ENCODE measurements around the gene VCL. TPM values are rescaled to one million over a fixed set of nuclear protein-coding genes. Genes with fewer than 3 reads are reported as not detected.

VCL gene
- total and polyA plus RNA-seq, 4 donors, result 4.3 to 37.8 (median 17.3) TPM

DNA sequence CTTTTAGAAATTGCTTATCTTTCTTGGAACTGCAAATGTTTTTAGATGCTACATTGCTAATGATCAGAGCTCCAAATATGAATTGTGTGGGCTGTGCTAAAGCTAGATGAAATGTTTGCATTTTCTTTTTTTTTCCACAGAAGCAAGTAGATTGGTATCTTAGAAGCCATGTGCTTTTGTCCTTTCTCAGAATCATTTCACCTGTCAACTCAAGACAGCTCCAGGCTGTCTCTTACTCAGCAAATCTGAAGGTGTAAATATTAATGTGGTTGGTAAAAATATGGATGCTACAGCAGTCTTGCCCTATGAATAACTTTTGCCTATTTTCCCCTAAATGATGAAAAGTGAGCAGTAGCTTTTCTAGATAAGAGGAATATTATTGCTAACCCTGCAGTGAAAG lies 111.5 kb downstream of the VCL start:
- Histone ChIP-seq H3K27ac (ENCODE audit: low read depth in 1 of 2, low read length in 2 of 2) (no peak overlapping the region), H3K4me1 (ENCODE audit: control insufficient read depth in 4 of 4, insufficient read depth in 4 of 4, low read length in 3 of 4) (no peaks in the 10 kb centered on the region), H3K9ac (ENCODE audit: low read depth in 1 of 2, low read length in 2 of 2) (no peak overlapping the region), H3K9me3 (ENCODE audit: control insufficient read depth in 4 of 4, low read length in 3 of 4) (no peaks in the 10 kb centered on the region), H3K36me3 (ENCODE audit: control insufficient read depth in 4 of 4, insufficient read depth in 3 of 4, low read depth in 1 of 4, low read length in 3 of 4) (peaks cover 5 to 71% (median 47%) of the 10 kb centered on the region in 4 donors), H3K27me3 (ENCODE audit: control insufficient read depth in 4 of 4, insufficient read depth in 4 of 4, low read length in 3 of 4) (no peaks in the 10 kb centered on the region), H3K4me3 (ENCODE audit: low read depth in 1 of 3, low read length in 3 of 3) (no peak overlapping the region)
- no peak for DNase-seq (ENCODE audit: low spot score)
- TF ChIP-seq GABPA (IDR thresholded peaks at IDR 0.05 in 1 of 2, conservative IDR thresholded peaks at IDR 0.05 in 1 of 2), result no peak

DNA sequence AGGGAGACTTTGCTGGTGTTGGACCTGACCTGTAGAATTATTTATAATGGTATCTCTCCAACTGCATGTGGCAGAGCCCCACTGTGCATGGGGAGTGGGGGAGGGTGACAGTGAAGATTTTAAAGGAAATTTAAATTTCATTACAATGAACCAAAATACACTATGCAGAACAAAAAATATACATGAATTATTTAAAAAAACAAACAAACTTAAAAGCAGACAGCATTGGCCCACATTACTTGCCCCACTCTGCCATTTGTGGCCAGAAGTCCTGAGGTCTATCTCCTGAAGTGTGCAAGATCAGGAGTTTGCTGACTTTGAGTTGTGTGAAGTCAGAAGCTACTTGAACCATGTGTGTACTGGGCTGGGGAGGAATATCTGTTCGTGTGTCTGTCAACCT lies 112.2 kb downstream of the VCL start:
- H3K9ac ChIP-seq (ENCODE audit: low read depth in 1 of 2, low read length in 2 of 2), result no peak overlapping the region
- no peak overlapping the region for H3K27ac ChIP-seq (ENCODE audit: low read depth in 1 of 2, low read length in 2 of 2)
- no peaks in the 10 kb centered on the region for H3K9me3 ChIP-seq (ENCODE audit: control insufficient read depth in 4 of 4, low read length in 3 of 4)
- peaks cover 5 to 71% (median 47%) of the 10 kb centered on the region in 4 donors for H3K36me3 ChIP-seq (ENCODE audit: control insufficient read depth in 4 of 4, insufficient read depth in 3 of 4, low read depth in 1 of 4, low read length in 3 of 4)
- no peaks in the 10 kb centered on the region for H3K27me3 ChIP-seq (ENCODE audit: control insufficient read depth in 4 of 4, insufficient read depth in 4 of 4, low read length in 3 of 4)
- H3K4me1 ChIP-seq (ENCODE audit: control insufficient read depth in 4 of 4, insufficient read depth in 4 of 4, low read length in 3 of 4), result no peaks in the 10 kb centered on the region
- TF ChIP-seq, protein P1, sequence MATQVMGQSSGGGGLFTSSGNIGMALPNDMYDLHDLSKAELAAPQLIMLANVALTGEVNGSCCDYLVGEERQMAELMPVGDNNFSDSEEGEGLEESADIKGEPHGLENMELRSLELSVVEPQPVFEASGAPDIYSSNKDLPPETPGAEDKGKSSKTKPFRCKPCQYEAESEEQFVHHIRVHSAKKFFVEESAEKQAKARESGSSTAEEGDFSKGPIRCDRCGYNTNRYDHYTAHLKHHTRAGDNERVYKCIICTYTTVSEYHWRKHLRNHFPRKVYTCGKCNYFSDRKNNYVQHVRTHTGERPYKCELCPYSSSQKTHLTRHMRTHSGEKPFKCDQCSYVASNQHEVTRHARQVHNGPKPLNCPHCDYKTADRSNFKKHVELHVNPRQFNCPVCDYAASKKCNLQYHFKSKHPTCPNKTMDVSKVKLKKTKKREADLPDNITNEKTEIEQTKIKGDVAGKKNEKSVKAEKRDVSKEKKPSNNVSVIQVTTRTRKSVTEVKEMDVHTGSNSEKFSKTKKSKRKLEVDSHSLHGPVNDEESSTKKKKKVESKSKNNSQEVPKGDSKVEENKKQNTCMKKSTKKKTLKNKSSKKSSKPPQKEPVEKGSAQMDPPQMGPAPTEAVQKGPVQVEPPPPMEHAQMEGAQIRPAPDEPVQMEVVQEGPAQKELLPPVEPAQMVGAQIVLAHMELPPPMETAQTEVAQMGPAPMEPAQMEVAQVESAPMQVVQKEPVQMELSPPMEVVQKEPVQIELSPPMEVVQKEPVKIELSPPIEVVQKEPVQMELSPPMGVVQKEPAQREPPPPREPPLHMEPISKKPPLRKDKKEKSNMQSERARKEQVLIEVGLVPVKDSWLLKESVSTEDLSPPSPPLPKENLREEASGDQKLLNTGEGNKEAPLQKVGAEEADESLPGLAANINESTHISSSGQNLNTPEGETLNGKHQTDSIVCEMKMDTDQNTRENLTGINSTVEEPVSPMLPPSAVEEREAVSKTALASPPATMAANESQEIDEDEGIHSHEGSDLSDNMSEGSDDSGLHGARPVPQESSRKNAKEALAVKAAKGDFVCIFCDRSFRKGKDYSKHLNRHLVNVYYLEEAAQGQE (IDR thresholded peaks at IDR 0.05), result no peak
- no peak for TF ChIP-seq FOXA1 (IDR thresholded peaks at IDR 0.05)
- no peak for TF ChIP-seq YY1 (IDR thresholded peaks at IDR 0.05)
- TF ChIP-seq HNF4G (IDR thresholded peaks at IDR 0.05), result no peak
- no peak for TF ChIP-seq NR2F2 (IDR thresholded peaks at IDR 0.05)
- TF ChIP-seq, protein P2, sequence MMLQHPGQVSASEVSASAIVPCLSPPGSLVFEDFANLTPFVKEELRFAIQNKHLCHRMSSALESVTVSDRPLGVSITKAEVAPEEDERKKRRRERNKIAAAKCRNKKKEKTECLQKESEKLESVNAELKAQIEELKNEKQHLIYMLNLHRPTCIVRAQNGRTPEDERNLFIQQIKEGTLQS (IDR thresholded peaks at IDR 0.05), result no peak
- TF ChIP-seq SP1 (IDR thresholded peaks at IDR 0.05), result no peak
- TF ChIP-seq HNF4A (conservative IDR thresholded peaks at IDR 0.05), result no peak
- TF ChIP-seq FOXA2 (IDR thresholded peaks at IDR 0.05), result no peak
- TF ChIP-seq RAD21 (IDR thresholded peaks at IDR 0.05), result no peak
- TF ChIP-seq, protein P3, sequence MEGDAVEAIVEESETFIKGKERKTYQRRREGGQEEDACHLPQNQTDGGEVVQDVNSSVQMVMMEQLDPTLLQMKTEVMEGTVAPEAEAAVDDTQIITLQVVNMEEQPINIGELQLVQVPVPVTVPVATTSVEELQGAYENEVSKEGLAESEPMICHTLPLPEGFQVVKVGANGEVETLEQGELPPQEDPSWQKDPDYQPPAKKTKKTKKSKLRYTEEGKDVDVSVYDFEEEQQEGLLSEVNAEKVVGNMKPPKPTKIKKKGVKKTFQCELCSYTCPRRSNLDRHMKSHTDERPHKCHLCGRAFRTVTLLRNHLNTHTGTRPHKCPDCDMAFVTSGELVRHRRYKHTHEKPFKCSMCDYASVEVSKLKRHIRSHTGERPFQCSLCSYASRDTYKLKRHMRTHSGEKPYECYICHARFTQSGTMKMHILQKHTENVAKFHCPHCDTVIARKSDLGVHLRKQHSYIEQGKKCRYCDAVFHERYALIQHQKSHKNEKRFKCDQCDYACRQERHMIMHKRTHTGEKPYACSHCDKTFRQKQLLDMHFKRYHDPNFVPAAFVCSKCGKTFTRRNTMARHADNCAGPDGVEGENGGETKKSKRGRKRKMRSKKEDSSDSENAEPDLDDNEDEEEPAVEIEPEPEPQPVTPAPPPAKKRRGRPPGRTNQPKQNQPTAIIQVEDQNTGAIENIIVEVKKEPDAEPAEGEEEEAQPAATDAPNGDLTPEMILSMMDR (IDR thresholded peaks at IDR 0.05; ENCODE audit: low read depth, low read length, missing input control), result no peak
- TF ChIP-seq RXRA (IDR thresholded peaks at IDR 0.05), result no peak
- TF ChIP-seq GABPA (IDR thresholded peaks at IDR 0.05 in 1 of 2, conservative IDR thresholded peaks at IDR 0.05 in 1 of 2), result no peak
- no peak for TF ChIP-seq EGR1 (IDR thresholded peaks at IDR 0.05; ENCODE audit: low read depth in 2 of 2)
- TF ChIP-seq, protein P4, sequence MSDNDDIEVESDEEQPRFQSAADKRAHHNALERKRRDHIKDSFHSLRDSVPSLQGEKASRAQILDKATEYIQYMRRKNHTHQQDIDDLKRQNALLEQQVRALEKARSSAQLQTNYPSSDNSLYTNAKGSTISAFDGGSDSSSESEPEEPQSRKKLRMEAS (IDR thresholded peaks at IDR 0.05), result no peak
- TF ChIP-seq, protein P5, sequence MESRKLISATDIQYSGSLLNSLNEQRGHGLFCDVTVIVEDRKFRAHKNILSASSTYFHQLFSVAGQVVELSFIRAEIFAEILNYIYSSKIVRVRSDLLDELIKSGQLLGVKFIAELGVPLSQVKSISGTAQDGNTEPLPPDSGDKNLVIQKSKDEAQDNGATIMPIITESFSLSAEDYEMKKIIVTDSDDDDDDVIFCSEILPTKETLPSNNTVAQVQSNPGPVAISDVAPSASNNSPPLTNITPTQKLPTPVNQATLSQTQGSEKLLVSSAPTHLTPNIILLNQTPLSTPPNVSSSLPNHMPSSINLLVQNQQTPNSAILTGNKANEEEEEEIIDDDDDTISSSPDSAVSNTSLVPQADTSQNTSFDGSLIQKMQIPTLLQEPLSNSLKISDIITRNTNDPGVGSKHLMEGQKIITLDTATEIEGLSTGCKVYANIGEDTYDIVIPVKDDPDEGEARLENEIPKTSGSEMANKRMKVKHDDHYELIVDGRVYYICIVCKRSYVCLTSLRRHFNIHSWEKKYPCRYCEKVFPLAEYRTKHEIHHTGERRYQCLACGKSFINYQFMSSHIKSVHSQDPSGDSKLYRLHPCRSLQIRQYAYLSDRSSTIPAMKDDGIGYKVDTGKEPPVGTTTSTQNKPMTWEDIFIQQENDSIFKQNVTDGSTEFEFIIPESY (IDR thresholded peaks at IDR 0.05), result no peak
- TF ChIP-seq JUND (IDR thresholded peaks at IDR 0.05), result no peak
- TF ChIP-seq TAF1 (conservative IDR thresholded peaks at IDR 0.05), result no peak
- DNase-seq (ENCODE audit: low spot score), result no peak
- no peak overlapping the region for H3K4me3 ChIP-seq (ENCODE audit: low read depth in 1 of 3, low read length in 3 of 3)
- 86% methylated on average over 1 of the region's 1 CpG for WGBS
